ENCODE data around the gene LMNA. TPM values are rescaled to one million over a fixed set of nuclear protein-coding genes. Genes with fewer than 3 reads are reported as not detected.

The LMNA gene
- total and polyA plus RNA-seq, 8 donors: 73.5 to 437 (median 106) TPM

Other genes starting within 250 kb of the LMNA start
- 10 to 100 TPM; 40.8 to 55.3 TPM for gene RIT1, start 203.4 kb upstream of the LMNA start, total RNA-seq
- 10 to 100 TPM; 45.2 to 55.9 (median 49.1) TPM for gene RIT1, start 203.4 kb upstream of the LMNA start, polyA plus RNA-seq (ENCODE audit: insufficient read length in 6 of 6)
- 10 to 100 TPM; 38.2 to 39.3 TPM for gene KHDC4, start 180.3 kb upstream of the LMNA start, total RNA-seq
- gene KHDC4, start 180.3 kb upstream of the LMNA start, polyA plus RNA-seq (ENCODE audit: insufficient read length in 6 of 6): 10 to 100 TPM; 56.9 to 86.8 (median 74.1) TPM
- not detected for gene RXFP4, start 173.1 kb upstream of the LMNA start, total RNA-seq
- under 1 TPM in 5 of 6 donors, not detected in 1; 0.10 to 0.82 (median 0.17) TPM for gene RXFP4, start 173.1 kb upstream of the LMNA start, polyA plus RNA-seq (ENCODE audit: insufficient read length in 6 of 6)
- gene ARHGEF2, start 136.2 kb upstream of the LMNA start, total RNA-seq: 100 to 1,000 TPM; 158 to 290 TPM
- gene ARHGEF2, start 136.2 kb upstream of the LMNA start, polyA plus RNA-seq (ENCODE audit: insufficient read length in 6 of 6): 100 to 1,000 TPM; 171 to 257 (median 218) TPM
- 100 to 1,000 TPM; 284 to 296 TPM for gene SSR2, start 93.8 kb upstream of the LMNA start, total RNA-seq
- gene SSR2, start 93.8 kb upstream of the LMNA start, polyA plus RNA-seq (ENCODE audit: insufficient read length in 6 of 6): 100 to 1,000 TPM; 489 to 529 (median 519) TPM
- gene UBQLN4, start 60.9 kb upstream of the LMNA start, total RNA-seq: 10 to 100 TPM; 28.7 to 35.9 TPM
- gene UBQLN4, start 60.9 kb upstream of the LMNA start, polyA plus RNA-seq (ENCODE audit: insufficient read length in 6 of 6): 10 to 100 TPM; 60.8 to 71.8 (median 62.5) TPM
- gene LAMTOR2, start 59.9 kb upstream of the LMNA start, total RNA-seq: 10 to 100 TPM; 65.4 to 71.0 TPM
- 10 to 100 TPM; 39.0 to 49.7 (median 47.4) TPM for gene LAMTOR2, start 59.9 kb upstream of the LMNA start, polyA plus RNA-seq (ENCODE audit: insufficient read length in 6 of 6)
- 100 to 1,000 TPM in 1 of 2 donors, 10 to 100 TPM in 1; 59.4 to 148 TPM for gene RAB25, start 53.6 kb upstream of the LMNA start, total RNA-seq
- 10 to 100 TPM; 57.6 to 69.8 (median 66.4) TPM for gene RAB25, start 53.6 kb upstream of the LMNA start, polyA plus RNA-seq (ENCODE audit: insufficient read length in 6 of 6)
- gene MEX3A, start 32.2 kb upstream of the LMNA start, total RNA-seq: 1 to 10 TPM in 1 of 2 donors, under 1 TPM in 1; 0.86 to 3.6 TPM
- 10 to 100 TPM; 43.2 to 59.0 (median 51.2) TPM for gene MEX3A, start 32.2 kb upstream of the LMNA start, polyA plus RNA-seq (ENCODE audit: insufficient read length in 6 of 6)
- gene SEMA4A, start 38.9 kb downstream of the LMNA start, total RNA-seq: 10 to 100 TPM; 25.4 to 41.3 TPM
- 10 to 100 TPM; 18.3 to 27.0 (median 24.6) TPM for gene SEMA4A, start 38.9 kb downstream of the LMNA start, polyA plus RNA-seq (ENCODE audit: insufficient read length in 6 of 6)
- gene SLC25A44, start 79.4 kb downstream of the LMNA start, total RNA-seq: 10 to 100 TPM; 19.2 to 29.1 TPM
- 10 to 100 TPM; 14.3 to 19.9 (median 18.5) TPM for gene SLC25A44, start 79.4 kb downstream of the LMNA start, polyA plus RNA-seq (ENCODE audit: insufficient read length in 6 of 6)
- 10 to 100 TPM; 40.1 to 49.6 TPM for gene PMF1, start 98.3 kb downstream of the LMNA start, total RNA-seq
- 10 to 100 TPM; 77.1 to 91.5 (median 79.2) TPM for gene PMF1, start 98.3 kb downstream of the LMNA start, polyA plus RNA-seq (ENCODE audit: insufficient read length in 6 of 6)
- 1 to 10 TPM in 1 of 2 donors, under 1 TPM in 1; 0.99 to 1.0 TPM for gene BGLAP, start 127.5 kb downstream of the LMNA start, total RNA-seq
- gene BGLAP, start 127.5 kb downstream of the LMNA start, polyA plus RNA-seq (ENCODE audit: insufficient read length in 6 of 6): 10 to 100 TPM in 1 of 6 donors, 1 to 10 TPM in 5; 2.9 to 10.3 (median 6.5) TPM
- gene PAQR6, start 133.3 kb downstream of the LMNA start, total RNA-seq: 1 to 10 TPM; 1.4 to 2.0 TPM
- 1 to 10 TPM; 2.2 to 4.0 (median 3.5) TPM for gene PAQR6, start 133.3 kb downstream of the LMNA start, polyA plus RNA-seq (ENCODE audit: insufficient read length in 6 of 6)
- 10 to 100 TPM; 69.1 to 71.1 TPM for gene SMG5, start 168.1 kb downstream of the LMNA start, total RNA-seq
- gene SMG5, start 168.1 kb downstream of the LMNA start, polyA plus RNA-seq (ENCODE audit: insufficient read length in 6 of 6): 10 to 100 TPM; 49.5 to 59.4 (median 54.5) TPM
- 1 to 10 TPM; 3.5 to 4.0 TPM for gene TMEM79, start 169.6 kb downstream of the LMNA start, total RNA-seq
- 10 to 100 TPM in 1 of 6 donors, 1 to 10 TPM in 5; 8.2 to 10.3 (median 9.2) TPM for gene TMEM79, start 169.6 kb downstream of the LMNA start, polyA plus RNA-seq (ENCODE audit: insufficient read length in 6 of 6)
- gene GLMP, start 181.0 kb downstream of the LMNA start, total RNA-seq: 100 to 1,000 TPM in 1 of 2 donors, 10 to 100 TPM in 1; 75.8 to 101 TPM
- 10 to 100 TPM; 37.5 to 41.4 (median 39.5) TPM for gene GLMP, start 181.0 kb downstream of the LMNA start, polyA plus RNA-seq (ENCODE audit: insufficient read length in 6 of 6)
- gene VHLL, start 184.6 kb downstream of the LMNA start, total RNA-seq: not detected
- not detected for gene VHLL, start 184.6 kb downstream of the LMNA start, polyA plus RNA-seq (ENCODE audit: insufficient read length in 6 of 6)
- 100 to 1,000 TPM; 166 to 183 TPM for gene CCT3, start 223.6 kb downstream of the LMNA start, total RNA-seq
- 100 to 1,000 TPM; 256 to 318 (median 281) TPM for gene CCT3, start 223.6 kb downstream of the LMNA start, polyA plus RNA-seq (ENCODE audit: insufficient read length in 6 of 6)
- not detected for gene TSACC, start 223.8 kb downstream of the LMNA start, total RNA-seq
- 1 to 10 TPM in 1 of 6 donors, under 1 TPM in 5; 0.68 to 1.4 (median 0.84) TPM for gene TSACC, start 223.8 kb downstream of the LMNA start, polyA plus RNA-seq (ENCODE audit: insufficient read length in 6 of 6)

Measured in left lung (tissue), 8 donors.